Type B pancreatic cell (in vitro differentiated cells): ENCODE data around the gene ITGA5. TPM values are rescaled to one million over a fixed set of nuclear protein-coding genes. Genes with fewer than 3 reads are reported as not detected.

Source experiments
- DNase-seq: peaks from one replicate; pipeline ENCODE4 v3.0.0; 2021; ENCODE audit warnings: mixed read lengths; ENCODE audit not compliant: unreplicated experiment; ENCODE audit errors: extremely low spot score
- H3K27ac Mint-ChIP-seq: 2 replicates; pipeline ENCODE4 v1.8.0; 2021; ENCODE audit warnings: mild to moderate bottlenecking, mixed read lengths
- H3K27me3 Mint-ChIP-seq: 2 replicates; pipeline ENCODE4 v1.8.0; 2021; ENCODE audit warnings: mixed read lengths
- H3K36me3 Mint-ChIP-seq: 2 replicates; pipeline ENCODE4 v1.8.0; 2021; ENCODE audit warnings: mixed read lengths
- H3K4me1 Mint-ChIP-seq: one replicate; pipeline ENCODE4 v1.8.0; 2021; ENCODE audit warnings: mixed read lengths; ENCODE audit not compliant: unreplicated experiment
- H3K4me3 Mint-ChIP-seq: 2 replicates; pipeline ENCODE4 v1.8.0; 2021; ENCODE audit warnings: mild to moderate bottlenecking, mixed read lengths
- H3K9me3 Mint-ChIP-seq: 2 replicates; pipeline ENCODE4 v1.8.0; 2021; ENCODE audit warnings: mixed read lengths
- total RNA-seq: library from RNA; stranded (reverse); gene quantifications from 2 replicates; pipeline ENCODE4 v1.2.1, GENCODE V29; 2021; ENCODE audit warnings: low replicate concordance
- TF ChIP-seq, protein P1 (sequence below): fragments of 200-600 bp; sonication (generic); conservative IDR thresholded peaks from 2 replicates; pipeline ENCODE4 v1.5.0; 2021; ENCODE audit warnings: antibody characterized with exemption, mild to moderate bottlenecking

The ITGA5 gene
- total RNA-seq, 1 donor from 2014 or later = 25.9 TPM

DNA sequence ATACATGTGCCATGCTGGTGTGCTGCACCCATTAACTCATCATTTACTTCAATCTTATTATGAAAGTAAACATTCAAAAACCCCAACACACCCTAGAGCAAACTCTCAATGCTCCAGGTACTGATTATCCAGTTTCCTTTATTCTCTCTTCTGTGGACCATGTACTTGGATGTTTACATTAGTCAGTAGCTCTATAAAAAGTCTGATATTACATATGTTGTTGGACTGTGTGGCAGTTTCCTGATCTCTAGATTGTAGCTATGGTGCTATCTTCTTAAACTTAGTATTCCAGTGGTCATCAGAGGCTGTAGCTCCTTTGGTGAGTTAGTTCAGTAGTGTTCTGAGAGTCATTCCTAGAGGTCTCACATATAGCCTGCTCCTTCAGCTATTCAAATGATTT lies 25.1 kb upstream of the ITGA5 start:
- Mint-ChIP-seq H3K4me3 (no peak overlapping the region), H3K36me3 (no peaks in the 10 kb centered on the region), H3K27me3 (peaks cover 30% of the 10 kb centered on the region), H3K4me1 (peaks cover 11% of the 10 kb centered on the region), H3K27ac (no peak overlapping the region), H3K9me3 (no peaks in the 10 kb centered on the region)
- TF ChIP-seq, protein P1, sequence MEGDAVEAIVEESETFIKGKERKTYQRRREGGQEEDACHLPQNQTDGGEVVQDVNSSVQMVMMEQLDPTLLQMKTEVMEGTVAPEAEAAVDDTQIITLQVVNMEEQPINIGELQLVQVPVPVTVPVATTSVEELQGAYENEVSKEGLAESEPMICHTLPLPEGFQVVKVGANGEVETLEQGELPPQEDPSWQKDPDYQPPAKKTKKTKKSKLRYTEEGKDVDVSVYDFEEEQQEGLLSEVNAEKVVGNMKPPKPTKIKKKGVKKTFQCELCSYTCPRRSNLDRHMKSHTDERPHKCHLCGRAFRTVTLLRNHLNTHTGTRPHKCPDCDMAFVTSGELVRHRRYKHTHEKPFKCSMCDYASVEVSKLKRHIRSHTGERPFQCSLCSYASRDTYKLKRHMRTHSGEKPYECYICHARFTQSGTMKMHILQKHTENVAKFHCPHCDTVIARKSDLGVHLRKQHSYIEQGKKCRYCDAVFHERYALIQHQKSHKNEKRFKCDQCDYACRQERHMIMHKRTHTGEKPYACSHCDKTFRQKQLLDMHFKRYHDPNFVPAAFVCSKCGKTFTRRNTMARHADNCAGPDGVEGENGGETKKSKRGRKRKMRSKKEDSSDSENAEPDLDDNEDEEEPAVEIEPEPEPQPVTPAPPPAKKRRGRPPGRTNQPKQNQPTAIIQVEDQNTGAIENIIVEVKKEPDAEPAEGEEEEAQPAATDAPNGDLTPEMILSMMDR = no peak
- DNase-seq = no peak

DNA sequence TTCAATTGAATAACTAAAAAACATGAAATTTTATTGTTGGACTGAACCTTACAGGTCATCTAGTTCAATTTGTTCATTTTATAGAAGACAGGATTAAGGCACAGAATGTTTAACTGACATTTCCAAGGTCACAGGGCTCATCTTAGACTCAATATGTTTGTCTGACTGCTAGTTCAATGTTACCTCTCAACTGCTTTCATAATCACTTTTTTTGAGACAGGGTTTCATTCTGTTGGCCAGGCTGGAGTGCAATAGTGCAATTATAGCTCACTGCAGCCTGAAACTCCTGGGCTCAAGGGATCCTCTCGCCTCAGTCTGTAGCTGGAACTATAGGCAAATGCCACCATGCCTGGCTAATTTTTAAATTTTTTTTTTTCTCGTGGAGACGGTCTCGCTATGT lies 24.4 kb upstream of the ITGA5 start:
- H3K9me3 Mint-ChIP-seq = no peaks in the 10 kb centered on the region
- H3K27ac Mint-ChIP-seq = no peak overlapping the region
- H3K27me3 Mint-ChIP-seq = peaks cover 30% of the 10 kb centered on the region
- TF ChIP-seq, protein P1 = no peak
- no peak for DNase-seq
- no peaks in the 10 kb centered on the region for H3K36me3 Mint-ChIP-seq
- H3K4me1 Mint-ChIP-seq = peaks cover 12% of the 10 kb centered on the region
- H3K4me3 Mint-ChIP-seq = no peak overlapping the region

DNA sequence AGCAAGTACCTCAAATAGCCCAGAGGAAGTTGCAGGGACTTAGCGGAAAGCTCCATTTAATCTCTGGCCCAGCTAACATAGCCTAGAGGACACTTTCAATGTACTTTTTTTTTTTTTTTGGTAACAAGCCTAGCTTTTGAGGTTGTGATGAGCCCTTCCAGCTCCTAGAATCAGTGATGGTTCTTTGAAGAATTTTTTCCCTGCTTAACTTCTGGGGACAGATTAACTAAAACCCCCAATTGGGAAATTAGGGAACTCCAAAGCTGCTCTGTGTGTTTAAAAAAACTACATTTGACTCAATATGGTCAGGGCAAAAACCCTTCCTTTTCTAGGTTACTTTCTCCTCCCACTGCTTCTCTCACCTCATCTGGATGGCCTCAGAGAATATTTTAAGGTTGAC lies 23.9 kb upstream of the ITGA5 start:
- DNase-seq = no peak
- no peak overlapping the region for H3K27ac Mint-ChIP-seq
- H3K4me1 Mint-ChIP-seq = peaks cover 12% of the 10 kb centered on the region
- H3K9me3 Mint-ChIP-seq = no peaks in the 10 kb centered on the region
- TF ChIP-seq, protein P1 = no peak
- H3K27me3 Mint-ChIP-seq = peaks cover 30% of the 10 kb centered on the region
- no peaks in the 10 kb centered on the region for H3K36me3 Mint-ChIP-seq
- H3K4me3 Mint-ChIP-seq = no peak overlapping the region

DNA sequence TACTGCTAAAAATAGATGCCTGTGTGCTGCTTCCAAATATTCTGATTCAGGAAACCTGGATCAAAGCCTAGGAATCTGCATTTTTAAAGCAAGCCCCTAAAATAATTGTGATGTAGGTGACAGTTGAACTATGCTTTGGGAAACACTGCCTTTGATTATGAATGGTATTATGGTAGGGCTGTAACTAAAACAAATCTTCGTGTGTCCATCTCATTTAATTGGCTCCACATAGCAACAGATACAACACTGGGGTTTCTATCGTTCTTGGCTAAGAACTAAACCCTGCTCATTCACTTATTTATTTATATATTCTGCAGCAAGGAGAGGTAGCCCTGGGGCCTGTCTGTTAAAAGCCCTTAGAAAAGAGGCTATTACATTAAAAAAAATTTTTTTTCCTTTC lies 23.0 kb upstream of the ITGA5 start:
- TF ChIP-seq, protein P1 = no peak
- H3K27me3 Mint-ChIP-seq = peaks cover 33% of the 10 kb centered on the region
- H3K4me1 Mint-ChIP-seq = peaks cover 12% of the 10 kb centered on the region
- no peak for DNase-seq
- H3K36me3 Mint-ChIP-seq = no peaks in the 10 kb centered on the region
- H3K9me3 Mint-ChIP-seq = no peaks in the 10 kb centered on the region
- H3K4me3 Mint-ChIP-seq = no peak overlapping the region
- H3K27ac Mint-ChIP-seq = no peak overlapping the region

DNA sequence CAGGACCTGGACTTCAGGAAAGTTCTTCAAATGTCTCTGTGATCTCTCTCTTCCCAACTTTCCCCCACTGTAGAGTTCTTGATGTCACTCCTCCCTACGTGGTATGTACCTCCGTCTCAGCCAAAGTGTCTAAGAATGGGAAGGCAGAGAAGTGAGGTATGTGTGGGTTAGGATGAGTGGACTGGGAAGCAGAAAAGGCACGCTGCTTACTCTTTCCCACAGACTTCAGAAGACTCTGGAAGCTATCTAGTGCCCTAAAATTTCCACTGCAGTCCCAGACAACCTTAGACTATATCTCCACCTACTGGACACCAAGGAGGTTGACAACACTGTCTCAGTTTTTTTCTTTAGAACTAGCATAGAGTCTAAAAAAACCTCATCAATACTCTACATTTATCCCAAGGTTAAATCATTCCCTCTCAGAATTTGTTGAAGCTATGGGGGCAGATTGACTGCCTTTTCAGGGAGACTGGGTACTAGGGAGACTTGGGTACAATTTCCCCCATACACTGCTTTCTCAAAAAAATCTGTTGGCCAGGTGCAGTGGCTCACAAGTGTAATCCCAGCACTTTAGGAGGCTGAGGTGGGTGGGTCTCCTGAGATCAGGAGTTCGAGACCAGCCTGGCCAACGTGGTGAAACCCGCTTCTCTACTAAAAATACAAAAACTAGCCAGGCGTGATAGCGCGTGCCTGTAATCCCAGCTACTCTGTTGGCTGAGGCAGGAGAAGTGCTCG lies 20.6 kb upstream of the ITGA5 start:
- Mint-ChIP-seq H3K4me1 (peaks cover 12% of the 10 kb centered on the region), H3K36me3 (no peaks in the 10 kb centered on the region), H3K27ac (no peak overlapping the region), H3K9me3 (no peaks in the 10 kb centered on the region), H3K4me3 (no peak overlapping the region), H3K27me3 (peaks cover 34% of the 10 kb centered on the region)
- no peak for DNase-seq
- TF ChIP-seq, protein P1 = peak; percentile 88
